ENCODE data around the gene DNM1. TPM values are rescaled to one million over a fixed set of nuclear protein-coding genes. Genes with fewer than 3 reads are reported as not detected.

The DNM1 gene
- polyA plus RNA-seq, 1 of the 3 experiments (the other 2 are of a cell fraction), result 35.7 TPM

DNA sequence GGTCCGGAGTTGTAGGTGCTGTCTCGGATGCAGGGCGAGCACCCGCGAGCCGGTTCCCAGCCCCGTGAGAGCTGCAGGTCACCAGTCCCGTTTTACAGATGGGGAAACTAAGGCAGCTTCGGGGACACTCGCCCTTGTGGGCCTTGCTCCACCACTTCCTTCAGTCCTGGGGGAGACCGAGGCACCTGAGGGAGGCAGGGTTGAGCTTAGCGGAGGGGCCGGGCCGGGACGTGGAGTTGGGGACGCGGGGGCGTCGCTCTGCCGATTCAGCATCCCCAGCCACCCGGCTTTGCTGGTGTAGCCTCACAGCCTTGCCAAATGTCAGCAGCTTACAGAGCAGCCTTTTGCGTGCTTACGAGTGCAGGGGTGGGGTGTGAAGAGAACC lies 42.6 kb upstream of the DNM1 start:
- H3K4me3 ChIP-seq (ENCODE audit: low read depth in 2 of 2, low read length in 1 of 2), result peak overlapping the region; percentile 73 to 93
- ChIA-PET CTCF (interaction anchor here (0.8 to 6.2 kb wide), 4 partner anchors 30 to 43 kb away, joined by 3 to 27 read pairs (median 10); partner anchors contain the start of gene CIZ1), POLR2A (interaction anchor here (1.0 to 1.7 kb wide), 2 partner anchors 14 to 30 kb away, joined by 3 to 5 read pairs; partner anchors contain the start of gene CIZ1)
- H3K4me1 ChIP-seq (ENCODE audit: control insufficient read depth in 1 of 2, insufficient read depth in 2 of 2, low read depth in 1 of 2, low read length in 1 of 2), result peaks cover 0 to 12% of the 10 kb centered on the region in 2 experiments; a peak in 2 of 4 replicates
- H3F3A ChIP-seq (replicated peaks; ENCODE audit: insufficient read depth), result peaks cover 4% of the 10 kb centered on the region
- H3K36me3 ChIP-seq (replicated peaks in 1 of 2; ENCODE audit: control insufficient read depth in 1 of 2, insufficient read depth in 2 of 2, low read length in 1 of 2), result peaks cover 0 to 21% of the 10 kb centered on the region in 2 experiments
- H3K9me3 ChIP-seq, result no peaks in the 10 kb centered on the region
- TF ChIP-seq FOXM1 (IDR thresholded peaks at IDR 0.05; ENCODE audit: low read depth) (no peak), USF2 (IDR thresholded peaks at IDR 0.05; ENCODE audit: borderline replicate concordance, low read depth, low read length) (no peak), JUND (IDR thresholded peaks at IDR 0.05) (no peak), GATA2 (CRISPR knock-in tag; IDR thresholded peaks at IDR 0.05) (no peak), RCOR1 (IDR thresholded peaks at IDR 0.05; ENCODE audit: low read length) (no peak), NRF1 (IDR thresholded peaks at IDR 0.05; ENCODE audit: low read depth, low read length) (no peak), SMC3 (IDR thresholded peaks at IDR 0.05; ENCODE audit: low read depth, low read length) (no peak), SIN3A (IDR thresholded peaks at IDR 0.05; ENCODE audit: borderline replicate concordance, low read depth, low read length) (no peak)
- peaks cover 11% of the 10 kb centered on the region for H3K79me2 ChIP-seq (ENCODE audit: insufficient read depth)
- no peaks in the 10 kb centered on the region for H3K27me3 ChIP-seq (ENCODE audit: insufficient read depth)
- no peaks in the 10 kb centered on the region for H4K20me1 ChIP-seq (ENCODE audit: insufficient read depth)
- H3K27ac ChIP-seq (ENCODE audit: low read depth in 2 of 2, low read length in 1 of 2), result peak overlapping the region; percentile 39 to 59; a peak in 2 of 4 replicates
- peak overlapping the region; percentile 84 for H2AFZ ChIP-seq (ENCODE audit: low read depth)
- peak overlapping the region; percentile 81 for H3K9ac ChIP-seq
- peak; percentile 67 for DNase-seq
- WGBS (ENCODE audit: low lambda C conversion rate), result 0% methylated on average over 4 of the region's 23 CpGs
- no peaks in the 10 kb centered on the region for H3K9me2 ChIP-seq
- H3K4me2 ChIP-seq, result peak overlapping the region; percentile 97

- no peak for TF ChIP-seq GATA2 (CRISPR knock-in tag; IDR thresholded peaks at IDR 0.05)
- TF ChIP-seq TAF1 (IDR thresholded peaks at IDR 0.05; ENCODE audit: borderline replicate concordance, low read depth, low read length), result no peak
- no peak for TF ChIP-seq TCF12 (IDR thresholded peaks at IDR 0.05)
- TF ChIP-seq EP300 (IDR thresholded peaks at IDR 0.05; ENCODE audit: borderline replicate concordance in 1 of 2, low read depth in 1 of 2, low read length in 1 of 2), result no peak
- no peak for TF ChIP-seq RAD21 (IDR thresholded peaks at IDR 0.05; ENCODE audit: low read length)
- no peak for TF ChIP-seq FOSL2 (IDR thresholded peaks at IDR 0.05; ENCODE audit: borderline replicate concordance, low read depth)
Measured at GRCh38 chr9:128161215-128161902, 41.8 kb upstream of the DNM1 start.

More at GRCh38 chr9:128161215-128161902, 41.8 kb upstream of the DNM1 start:
- Histone ChIP-seq H3K79me2 (ENCODE audit: insufficient read depth) (peaks cover 11% of the 10 kb centered on the region), H4K20me1 (ENCODE audit: insufficient read depth) (no peaks in the 10 kb centered on the region), H2AFZ (ENCODE audit: low read depth) (no peak overlapping the region), H3K9me2 (no peaks in the 10 kb centered on the region), H3F3A (replicated peaks; ENCODE audit: insufficient read depth) (peaks cover 6% of the 10 kb centered on the region), H3K4me3 (ENCODE audit: low read depth in 2 of 2, low read length in 1 of 2) (peak overlapping the region; percentile 73 to 93; a peak in 3 of 4 replicates), H3K27ac (ENCODE audit: low read depth in 2 of 2, low read length in 1 of 2) (no peak overlapping the region), H3K27me3 (ENCODE audit: insufficient read depth) (no peaks in the 10 kb centered on the region), H3K9ac (no peak overlapping the region), H3K4me1 (ENCODE audit: control insufficient read depth in 1 of 2, insufficient read depth in 2 of 2, low read depth in 1 of 2, low read length in 1 of 2) (peaks cover 0 to 12% of the 10 kb centered on the region in 2 experiments; a peak in 2 of 4 replicates), H3K36me3 (replicated peaks in 1 of 2; ENCODE audit: control insufficient read depth in 1 of 2, insufficient read depth in 2 of 2, low read length in 1 of 2) (peaks cover 0 to 26% of the 10 kb centered on the region in 2 experiments), H3K9me3 (no peaks in the 10 kb centered on the region), H3K4me2 (peak overlapping the region; percentile 97)
- ChIA-PET CTCF (interaction anchor here (0.8 to 6.2 kb wide), 6 partner anchors 22 to 134 kb away, joined by 3 to 27 read pairs (median 4); partner anchors contain the start of gene CIZ1), POLR2A (interaction anchor here (1.7 kb wide), 1 partner anchor 30 kb away, joined by 5 read pairs; the partner anchor contains the start of gene CIZ1)
- WGBS (ENCODE audit: low lambda C conversion rate), result 96% methylated on average over 13 of the region's 13 CpGs
- no peak for DNase-seq

Data from SK-N-SH (cell line).